Neuronal stem cell (in vitro differentiated cells): ENCODE measurements around the gene NR4A1.

Source experiments
- DNase-seq: peaks from one replicate; pipeline ENCODE4 v3.0.0-alpha.2; 2013; ENCODE audit warnings: low spot score
- H2AFZ ChIP-seq: one replicate; pipeline ENCODE4 v1.6.1; 2013; ENCODE audit warnings: mild to moderate bottlenecking, low read length, inconsistent platforms
- H2AK5ac ChIP-seq: 2 replicates; pipeline ENCODE4 v1.6.1; 2013; ENCODE audit warnings: low read depth, mild to moderate bottlenecking, inconsistent platforms, low read length, moderate library complexity, mixed read lengths
- H2BK120ac ChIP-seq: 2 replicates; pipeline ENCODE4 v1.6.1; 2013; ENCODE audit warnings: low read depth, mild to moderate bottlenecking, inconsistent platforms, low read length, moderate library complexity, mixed read lengths
- H2BK12ac ChIP-seq: one replicate; pipeline ENCODE4 v1.6.1; 2013; ENCODE audit warnings: low read length, inconsistent platforms
- H2BK15ac ChIP-seq: 2 replicates; pipeline ENCODE4 v1.6.1; 2013; ENCODE audit warnings: mild to moderate bottlenecking, low read length, inconsistent platforms, mixed read lengths
- H2BK5ac ChIP-seq: one replicate; pipeline ENCODE4 v1.6.1; 2013; ENCODE audit warnings: inconsistent platforms, mild to moderate bottlenecking, low read length, moderate library complexity
- H3K14ac ChIP-seq: one replicate; pipeline ENCODE4 v1.6.1; 2013; ENCODE audit warnings: low read length, inconsistent platforms
- H3K18ac ChIP-seq: 2 replicates; pipeline ENCODE4 v1.6.1; 2013; ENCODE audit warnings: low read length, inconsistent platforms
- H3K23ac ChIP-seq: 2 replicates; pipeline ENCODE4 v1.6.1; 2013; ENCODE audit warnings: low read depth, mild to moderate bottlenecking, mixed read lengths, low read length, inconsistent platforms; ENCODE audit not compliant: poor library complexity
- H3K27ac ChIP-seq: replicated peaks from 3 replicates; pipeline ENCODE4 v1.5.1; 2013; ENCODE audit warnings: low read length, inconsistent platforms
- H3K27me3 ChIP-seq, 3 experiments: 2 replicates each; pipeline ENCODE4 v1.6.1; 2013; ENCODE audit warnings: low read length in 3 of 3, mild to moderate bottlenecking in 2 of 3, inconsistent platforms in 1 of 3, low read depth in 1 of 3, mixed read lengths in 1 of 3, moderate library complexity in 1 of 3; ENCODE audit not compliant: control insufficient read depth in 3 of 3, insufficient read depth in 3 of 3
- H3K36me3 ChIP-seq, 2 donors: replicated peaks in 1 of 2; 2 replicates each; pipeline ENCODE4 v1.6.1; 2013; ENCODE audit warnings: low read length in 2 of 2; ENCODE audit not compliant: control insufficient read depth in 2 of 2, insufficient read depth in 2 of 2
- H3K4ac ChIP-seq: 2 replicates; pipeline ENCODE4 v1.6.1; 2013; ENCODE audit warnings: inconsistent platforms, mild to moderate bottlenecking, low read length, moderate library complexity
- H3K4me1 ChIP-seq, 2 donors: 1 replicate in 1 of 2; 2 replicates in 1 of 2; pipeline ENCODE4 v1.6.1; 2013; ENCODE audit warnings: low read length in 2 of 2, low read depth in 1 of 2; ENCODE audit not compliant: control insufficient read depth in 2 of 2, insufficient read depth in 1 of 2
- H3K4me2 ChIP-seq: one replicate; pipeline ENCODE4 v1.6.1; 2013; ENCODE audit warnings: mild to moderate bottlenecking, low read length, inconsistent platforms; ENCODE audit not compliant: insufficient read depth, poor library complexity, severe bottlenecking
- H3K4me3 ChIP-seq, 2 donors: 2 replicates each; pipeline ENCODE4 v1.5.1; 2013; ENCODE audit warnings: low read length in 2 of 2, mild to moderate bottlenecking in 2 of 2, inconsistent platforms in 1 of 2, moderate library complexity in 1 of 2
- H3K79me1 ChIP-seq: one replicate; pipeline ENCODE4 v1.6.1; 2013; ENCODE audit warnings: low read depth, mild to moderate bottlenecking, inconsistent platforms, low read length, moderate library complexity
- H3K9ac ChIP-seq: one replicate; pipeline ENCODE4 v1.6.1; 2013; ENCODE audit warnings: mild to moderate bottlenecking, low read depth, low read length, inconsistent platforms; ENCODE audit not compliant: poor library complexity
- H3K9me3 ChIP-seq, 2 donors: replicated peaks in 1 of 2; 2 replicates each; pipeline versions ENCODE3 to v1.6.1; 2013; ENCODE audit warnings: low read length in 2 of 2, mild to moderate bottlenecking in 2 of 2, inconsistent platforms in 1 of 2, low read depth in 1 of 2, mixed read lengths in 1 of 2, moderate library complexity in 1 of 2; ENCODE audit not compliant: control insufficient read depth in 2 of 2, insufficient read depth in 1 of 2
- H4K8ac ChIP-seq: one replicate; pipeline ENCODE4 v1.6.1; 2013; ENCODE audit warnings: low read depth, mild to moderate bottlenecking, inconsistent platforms, low read length, moderate library complexity
- H4K91ac ChIP-seq: one replicate; pipeline ENCODE4 v1.6.1; 2013; ENCODE audit warnings: low read length, low read depth, mild to moderate bottlenecking, inconsistent platforms; ENCODE audit not compliant: poor library complexity
- WGBS, 2 donors: extraction: QIAGEN DNeasy Blood & Tissue Kit; methylation state at CpG; one replicate each; pipeline ENCODE4 v1.1.7; 2013; ENCODE audit warnings: missing lambda C conversion rate in 2 of 2, mixed read lengths in 1 of 2; ENCODE audit not compliant: insufficient read length in 2 of 2, insufficient replicate concordance in 1 of 2; ENCODE audit errors: extremely low coverage in 2 of 2; 5-methylcytosine and 5-hydroxymethylcytosine counted together

The NR4A1 gene

DNA sequence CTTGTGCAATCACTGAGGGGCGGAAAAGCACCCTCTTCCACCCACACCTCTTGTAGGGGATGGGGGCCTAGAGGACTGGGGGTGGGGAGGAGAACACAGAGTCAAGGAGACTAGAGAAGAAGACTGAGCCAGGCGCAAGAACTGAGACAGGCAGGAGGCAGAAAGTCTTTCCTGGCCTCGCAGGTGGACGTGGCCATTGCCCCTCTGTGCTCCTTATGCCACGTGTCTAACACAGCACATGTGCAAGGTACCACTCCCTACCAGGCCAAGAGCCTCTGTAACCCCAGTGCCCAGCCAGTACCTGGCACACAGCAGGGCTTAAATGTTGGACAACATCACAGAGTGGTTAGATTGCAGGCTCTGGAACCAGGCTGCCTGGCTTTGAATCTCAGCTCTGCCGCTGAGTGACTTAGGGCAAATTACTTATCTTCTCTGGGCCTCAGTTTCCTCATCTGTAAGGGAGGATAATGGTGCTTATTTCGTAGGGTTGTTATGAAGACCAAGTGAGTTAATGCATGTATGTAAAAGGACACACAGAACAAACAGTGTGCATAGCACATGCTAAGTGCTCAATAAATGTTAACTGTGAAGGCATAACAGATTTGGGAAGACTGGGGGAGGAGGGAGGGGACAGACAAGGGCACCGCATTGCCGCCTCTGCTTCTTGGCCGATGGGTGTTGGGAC, 45.9 kb upstream of the NR4A1 start:
- no peak overlapping the region for H3K4me3 ChIP-seq
- no peaks in the 10 kb centered on the region for H3K79me1 ChIP-seq
- H2BK15ac ChIP-seq = no peak overlapping the region
- peaks cover 0 to 18% of the 10 kb centered on the region in 2 donors for H3K36me3 ChIP-seq
- H3K4ac ChIP-seq = no peak overlapping the region
- DNase-seq = no peak
- H3K18ac ChIP-seq = no peak overlapping the region
- H4K91ac ChIP-seq = no peak overlapping the region
- no peak overlapping the region for H3K27ac ChIP-seq
- H3K14ac ChIP-seq = no peak overlapping the region
- H3K27me3 ChIP-seq = peaks cover 0 to 29% (median 0%) of the 10 kb centered on the region in 3 experiments
- no peak overlapping the region for H2BK120ac ChIP-seq
- WGBS, 2 donors = no CpG with 5 or more reads among the region's 10 CpGs
- no peaks in the 10 kb centered on the region for H3K9me3 ChIP-seq
- H4K8ac ChIP-seq = no peak overlapping the region
- no peak overlapping the region for H2AFZ ChIP-seq
- H3K23ac ChIP-seq = no peak overlapping the region
- H3K9ac ChIP-seq = no peak overlapping the region
- H3K4me2 ChIP-seq = no peak overlapping the region
- peaks cover 16 to 21% of the 10 kb centered on the region in 2 donors for H3K4me1 ChIP-seq
- no peak overlapping the region for H2BK12ac ChIP-seq
- H2AK5ac ChIP-seq = peak overlapping the region; percentile 23
- H2BK5ac ChIP-seq = no peak overlapping the region

DNA sequence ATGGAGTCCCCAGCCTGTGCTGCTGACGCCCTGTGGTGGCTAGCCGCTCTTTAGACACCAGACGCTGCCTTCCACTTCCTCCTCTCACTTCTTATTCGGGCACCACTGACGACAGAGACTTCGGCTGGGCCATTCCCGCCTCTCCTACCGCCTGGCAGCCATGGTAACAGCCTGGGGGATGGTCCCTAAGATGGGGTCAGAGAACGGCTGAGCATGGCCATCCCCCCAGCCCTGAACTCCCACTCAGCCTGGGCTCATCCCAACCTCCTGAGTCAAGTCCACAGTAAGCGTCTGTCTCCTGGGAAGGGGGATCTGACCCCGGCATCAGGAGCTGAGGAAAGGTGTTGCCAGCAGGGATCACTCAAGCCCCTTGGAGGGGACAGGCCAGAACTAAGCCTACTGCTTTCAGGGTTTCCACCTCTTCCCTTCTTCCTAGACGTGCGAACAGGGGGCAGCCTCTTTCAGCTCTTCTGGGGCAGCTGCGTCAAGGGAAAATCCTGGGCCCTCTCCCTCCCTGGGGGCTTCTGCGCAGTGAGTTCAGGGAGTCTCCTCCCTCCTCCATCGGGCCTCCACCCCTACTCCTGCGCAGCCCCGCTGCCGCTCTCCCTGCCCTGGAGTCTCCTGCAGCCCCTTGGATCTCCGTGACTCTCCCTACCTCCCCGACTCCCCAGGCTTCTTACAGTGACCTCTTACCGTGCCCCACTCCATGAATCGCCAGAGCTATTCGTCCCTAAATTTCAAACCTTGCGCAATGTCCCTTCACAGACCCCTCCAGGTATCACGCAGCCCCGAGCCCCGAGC, 45.1 kb upstream of the NR4A1 start:
- Histone ChIP-seq H3K4me1 (peaks cover 22 to 28% of the 10 kb centered on the region in 2 donors), H2AFZ (no peak overlapping the region), H2AK5ac (peak overlapping the region; percentile 85), H2BK15ac (peak overlapping the region; percentile 2), H3K23ac (no peak overlapping the region), H2BK12ac (no peak overlapping the region), H3K36me3 (peaks cover 0 to 16% of the 10 kb centered on the region in 2 donors), H3K9ac (no peak overlapping the region), H3K4me2 (peak overlapping the region; percentile 96), H2BK120ac (no peak overlapping the region), H3K27me3 (peaks cover 0 to 29% (median 0%) of the 10 kb centered on the region in 3 experiments), H3K9me3 (peaks cover 0 to under 1% of the 10 kb centered on the region in 2 donors), H3K4ac (no peak overlapping the region), H3K4me3 (peak overlapping the region in 1 of 2 donors; percentile 71), H3K18ac (peak overlapping the region; percentile 86), H2BK5ac (no peak overlapping the region), H4K8ac (no peak overlapping the region), H4K91ac (no peak overlapping the region), H3K79me1 (no peaks in the 10 kb centered on the region), H3K27ac (no peak overlapping the region), H3K14ac (no peak overlapping the region)
- no CpG with 5 or more reads among the region's 28 CpGs for whole genome bisulfite sequencing, 2 donors
- no peak for DNase-seq

- peak within 1 kb of the TSS; percentile 27 for H2BK5ac ChIP-seq
- peaks cover 2 to 7% of the 10 kb centered on the region in 2 donors for H3K9me3 ChIP-seq
- H3K14ac ChIP-seq = peak within 1 kb of the TSS; percentile 51
- H4K8ac ChIP-seq = no peak within 1 kb of the TSS
- peak within 1 kb of the TSS in 1 of 2 donors; percentile 84 for H3K4me3 ChIP-seq
- H2AFZ ChIP-seq = no peak within 1 kb of the TSS
- no CpG with 5 or more reads among the region's 60 CpGs for WGBS, 2 donors
- no peak within 1 kb of the TSS for H3K4ac ChIP-seq
- peak within 1 kb of the TSS; percentile 94 for H3K9ac ChIP-seq
- H2AK5ac ChIP-seq = peak within 1 kb of the TSS; percentile 85
- peak within 1 kb of the TSS; percentile 76 for H2BK120ac ChIP-seq
- H3K18ac ChIP-seq = peak within 1 kb of the TSS; percentile 98
- H3K27ac ChIP-seq = no peak within 1 kb of the TSS
- H3K4me2 ChIP-seq = peak within 1 kb of the TSS; percentile 96
- peaks cover 2 to 23% of the 10 kb centered on the region in 2 donors for H3K36me3 ChIP-seq
- peak within 1 kb of the TSS; percentile 48 for H3K23ac ChIP-seq
- no peak within 1 kb of the TSS for H4K91ac ChIP-seq
- H3K27me3 ChIP-seq = peaks cover 0 to 29% (median 0%) of the 10 kb centered on the region in 3 experiments
- H3K4me1 ChIP-seq = peaks cover 24 to 28% of the 10 kb centered on the region in 2 donors
- no peaks in the 10 kb centered on the region for H3K79me1 ChIP-seq
- peak within 1 kb of the TSS; percentile 68 for H2BK12ac ChIP-seq
- peak within 1 kb of the TSS; percentile 87 for H2BK15ac ChIP-seq
- peak; percentile 68 for DNase-seq
Measured at GRCh38 chr12:52006726-52007157, 44.5 kb upstream of the NR4A1 start, which contains the start of gene TAMALIN. Gene TAMALIN, plus strand, starts transcription at chr12:52006946. Its CDS starts 74 bp downstream, at chr12:52007020.
